ENCODE measurements around the gene DYNC1H1. TPM values are rescaled to one million over a fixed set of nuclear protein-coding genes. Genes with fewer than 3 reads are reported as not detected.

Gene DYNC1H1
- total RNA-seq, 2 donors from 2014 or later: 319 to 383 TPM

GRCh38 chr14:101929946-101930345 is 34.4 kb upstream of the DYNC1H1 start:
- Mint-ChIP-seq H3K27ac (peak overlapping the region; percentile 74), H3K27me3 (no peaks in the 10 kb centered on the region), H3K9me3 (no peaks in the 10 kb centered on the region), H3K4me3 (no peak overlapping the region), H3K36me3 (ENCODE audit: low read depth) (peaks cover 47% of the 10 kb centered on the region), H3K4me1 (no peaks in the 10 kb centered on the region)
- no peak for ATAC-seq (replicated peaks)

DNA sequence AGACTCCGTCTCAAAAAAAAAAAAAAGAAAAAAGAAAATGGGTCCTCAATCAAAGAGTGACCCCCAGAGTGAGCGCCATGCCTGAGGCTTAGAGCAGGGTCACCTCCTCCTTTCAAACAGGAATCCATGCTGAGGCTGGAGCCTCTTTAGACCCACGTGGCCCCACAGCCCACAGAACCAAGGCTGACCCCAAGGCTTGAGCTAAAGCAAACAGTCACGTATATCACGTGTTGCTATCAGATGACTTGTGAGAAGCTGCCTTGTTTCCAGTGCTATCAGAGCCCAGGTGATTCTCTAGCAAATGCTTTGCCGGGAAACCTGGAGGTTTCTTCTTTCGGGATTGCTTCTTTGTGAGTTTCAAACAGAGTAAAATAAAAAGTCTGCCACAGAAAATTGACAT is 31.7 kb upstream of the DYNC1H1 start:
- no peaks in the 10 kb centered on the region for H3K4me1 Mint-ChIP-seq
- no peaks in the 10 kb centered on the region for H3K9me3 Mint-ChIP-seq
- H3K4me3 Mint-ChIP-seq: no peak overlapping the region
- no peak overlapping the region for H3K27ac Mint-ChIP-seq
- peaks cover 20% of the 10 kb centered on the region for H3K36me3 Mint-ChIP-seq (ENCODE audit: low read depth)
- ATAC-seq (replicated peaks): no peak
- H3K27me3 Mint-ChIP-seq: no peaks in the 10 kb centered on the region

GRCh38 chr14:101933209-101933608 is 31.2 kb upstream of the DYNC1H1 start:
- Mint-ChIP-seq H3K4me3 (no peak overlapping the region), H3K27ac (no peak overlapping the region), H3K36me3 (ENCODE audit: low read depth) (peaks cover 15% of the 10 kb centered on the region), H3K27me3 (peaks cover under 1% of the 10 kb centered on the region), H3K9me3 (no peaks in the 10 kb centered on the region), H3K4me1 (no peaks in the 10 kb centered on the region)
- ATAC-seq (replicated peaks): no peak

DNA sequence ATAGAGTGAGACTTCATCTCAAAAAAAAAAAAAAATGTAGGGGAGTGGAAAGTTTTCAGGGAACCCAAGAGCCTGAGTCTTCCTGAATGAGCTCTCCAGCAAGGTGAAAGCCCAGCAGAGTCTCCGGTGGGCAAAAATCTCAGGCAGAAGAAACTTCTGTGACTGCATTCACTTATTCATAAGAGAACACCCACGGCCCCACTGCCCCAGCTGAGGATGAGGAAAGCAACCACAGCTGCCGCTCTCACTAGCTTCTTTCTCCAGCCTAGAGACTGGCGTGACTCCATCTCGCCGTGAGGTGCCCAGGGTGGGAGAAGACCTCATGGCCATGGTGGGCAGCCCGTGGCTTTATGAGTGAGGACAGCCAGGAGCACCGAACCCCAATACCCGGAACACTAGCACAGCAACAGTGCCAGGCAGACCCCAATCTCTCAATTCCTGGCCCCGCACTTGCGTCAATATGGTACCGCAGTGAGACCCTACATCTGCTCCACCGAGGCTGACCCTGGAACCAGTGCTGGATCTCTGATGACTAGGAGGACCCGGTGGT is 29.7 kb upstream of the DYNC1H1 start:
- Mint-ChIP-seq H3K27ac (no peak overlapping the region), H3K27me3 (peaks cover 8% of the 10 kb centered on the region), H3K36me3 (ENCODE audit: low read depth) (no peaks in the 10 kb centered on the region), H3K4me1 (no peaks in the 10 kb centered on the region), H3K4me3 (no peak overlapping the region), H3K9me3 (no peaks in the 10 kb centered on the region)
- ATAC-seq (replicated peaks): no peak

DNA sequence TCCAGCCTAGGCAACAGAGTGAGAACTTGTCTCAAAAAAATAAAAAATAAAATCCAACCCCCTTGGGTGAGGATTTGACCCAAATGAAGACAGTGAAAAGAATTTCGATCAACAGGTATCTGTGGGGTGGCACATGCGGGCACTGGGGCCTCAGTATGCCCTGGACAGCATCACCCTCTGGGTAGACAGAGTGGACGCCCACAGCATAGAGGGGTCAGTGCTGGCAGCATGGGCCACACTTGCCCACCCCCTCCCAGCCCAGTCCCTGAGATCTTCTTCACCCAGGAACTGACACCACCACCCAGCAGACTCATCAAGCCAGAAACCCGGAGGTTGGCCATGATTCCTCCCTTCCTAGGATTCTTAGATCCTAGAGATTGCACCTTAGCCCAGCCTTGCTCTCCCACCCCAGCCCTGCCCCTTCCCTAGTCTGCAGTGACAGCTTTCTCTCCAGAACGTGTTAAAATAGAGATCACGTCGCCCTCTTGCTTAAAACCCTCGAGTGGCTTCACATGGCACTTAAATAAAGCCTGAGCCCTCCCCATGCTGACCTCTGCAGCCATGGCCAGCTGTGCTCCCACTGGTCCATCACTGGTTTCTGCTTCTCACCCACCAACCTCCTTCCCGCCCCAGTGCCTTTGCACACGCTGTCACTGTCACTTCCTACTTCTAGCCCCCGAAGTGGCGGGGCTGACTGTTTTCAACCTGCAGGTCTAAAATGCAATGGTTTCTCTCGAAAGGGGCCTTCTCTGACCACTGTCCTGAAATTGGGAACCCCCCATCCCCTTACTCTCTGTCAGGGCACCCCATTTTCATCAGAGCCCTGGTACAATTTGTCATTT is 26.2 kb upstream of the DYNC1H1 start:
- no peaks in the 10 kb centered on the region for H3K4me1 Mint-ChIP-seq
- H3K4me3 Mint-ChIP-seq: no peak overlapping the region
- H3K27ac Mint-ChIP-seq: no peak overlapping the region
- H3K9me3 Mint-ChIP-seq: no peaks in the 10 kb centered on the region
- no peaks in the 10 kb centered on the region for H3K36me3 Mint-ChIP-seq (ENCODE audit: low read depth)
- peaks cover 12% of the 10 kb centered on the region for H3K27me3 Mint-ChIP-seq
- ATAC-seq (replicated peaks): no peak

DNA sequence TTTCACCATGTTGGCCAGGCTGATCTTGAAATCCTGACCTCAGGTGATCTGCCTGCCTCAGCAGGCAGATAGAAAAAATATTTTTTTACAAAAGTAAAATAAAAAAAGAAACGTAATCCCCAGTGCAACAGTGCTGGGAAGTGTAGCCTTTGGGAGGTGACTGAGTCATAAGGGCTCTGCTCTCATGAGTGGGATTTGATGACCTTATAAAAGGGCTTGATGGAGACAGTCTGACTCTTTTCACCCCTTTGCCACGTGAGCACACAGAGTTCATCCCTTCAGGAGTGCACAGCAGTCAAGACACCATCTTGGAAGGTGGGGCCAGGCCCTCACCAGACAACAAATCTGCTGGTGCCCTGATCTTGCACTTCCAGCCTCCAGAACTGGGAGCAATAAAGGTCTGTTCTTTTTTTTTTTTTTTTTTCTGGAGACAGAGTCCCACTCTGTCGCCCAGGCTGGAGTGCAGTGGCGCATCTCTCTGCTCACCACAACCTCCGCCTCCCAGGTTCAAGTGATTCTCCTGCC is 24.7 kb upstream of the DYNC1H1 start:
- no peaks in the 10 kb centered on the region for H3K9me3 Mint-ChIP-seq
- peaks cover 20% of the 10 kb centered on the region for H3K27me3 Mint-ChIP-seq
- H3K36me3 Mint-ChIP-seq (ENCODE audit: low read depth): no peaks in the 10 kb centered on the region
- ATAC-seq (replicated peaks): no peak
- H3K4me1 Mint-ChIP-seq: no peaks in the 10 kb centered on the region
- H3K4me3 Mint-ChIP-seq: no peak overlapping the region
- no peak overlapping the region for H3K27ac Mint-ChIP-seq

DNA sequence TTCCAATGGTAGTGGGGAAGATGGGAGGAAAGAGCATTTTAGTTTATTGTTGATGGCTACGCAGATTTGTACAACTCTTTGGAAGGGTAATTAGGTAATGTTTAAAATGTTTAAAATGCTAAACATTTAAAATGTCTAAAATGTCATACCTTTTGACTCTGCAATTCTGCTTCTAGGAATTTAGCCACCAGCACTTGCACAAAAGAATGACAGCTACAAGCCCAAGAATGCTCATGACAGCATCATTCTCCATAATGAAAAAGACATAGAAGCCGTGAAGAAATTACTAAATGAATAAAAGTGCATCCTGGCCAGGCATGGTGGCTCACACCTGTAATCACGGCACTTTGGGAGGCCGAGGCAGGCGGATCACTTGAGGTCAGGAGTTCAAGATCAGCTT is 19.9 kb upstream of the DYNC1H1 start:
- Mint-ChIP-seq H3K9me3 (no peaks in the 10 kb centered on the region), H3K4me1 (peaks cover 5% of the 10 kb centered on the region), H3K36me3 (ENCODE audit: low read depth) (peaks cover 6% of the 10 kb centered on the region), H3K4me3 (no peak overlapping the region), H3K27ac (no peak overlapping the region), H3K27me3 (peaks cover 21% of the 10 kb centered on the region)
- no peak for ATAC-seq (replicated peaks)

DNA sequence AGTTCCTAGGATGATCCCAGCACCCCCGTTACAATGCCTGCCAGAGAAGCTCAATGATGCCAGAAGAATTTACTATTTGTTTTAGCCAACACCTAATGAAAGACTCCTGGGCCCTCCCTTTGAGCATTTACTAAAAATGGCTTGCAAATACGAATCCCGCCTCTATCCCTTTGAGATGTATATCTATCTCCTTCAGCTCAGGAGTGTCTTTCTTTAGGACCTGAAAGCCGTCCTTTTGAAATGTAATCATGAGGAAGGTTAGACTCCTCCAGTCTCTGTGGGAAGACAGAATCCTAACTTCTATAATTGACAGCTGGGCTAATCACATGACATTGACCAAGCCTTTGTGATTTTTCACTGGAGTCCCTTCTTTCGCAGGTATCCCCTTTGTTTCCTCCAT is 19.2 kb upstream of the DYNC1H1 start:
- H3K4me3 Mint-ChIP-seq: no peak overlapping the region
- H3K36me3 Mint-ChIP-seq (ENCODE audit: low read depth): peaks cover 6% of the 10 kb centered on the region
- H3K4me1 Mint-ChIP-seq: peaks cover 5% of the 10 kb centered on the region
- no peak overlapping the region for H3K27ac Mint-ChIP-seq
- ATAC-seq (replicated peaks): no peak
- H3K9me3 Mint-ChIP-seq: no peaks in the 10 kb centered on the region
- H3K27me3 Mint-ChIP-seq: peaks cover 21% of the 10 kb centered on the region

GRCh38 chr14:101947577-101947903 is 16.8 kb upstream of the DYNC1H1 start:
- no peak for ATAC-seq (replicated peaks)
- H3K27me3 Mint-ChIP-seq: peaks cover 17% of the 10 kb centered on the region
- H3K27ac Mint-ChIP-seq: peak overlapping the region; percentile 99
- H3K4me1 Mint-ChIP-seq: peaks cover 5% of the 10 kb centered on the region
- no peaks in the 10 kb centered on the region for H3K9me3 Mint-ChIP-seq
- H3K4me3 Mint-ChIP-seq: peak overlapping the region; percentile 97
- peaks cover 6% of the 10 kb centered on the region for H3K36me3 Mint-ChIP-seq (ENCODE audit: low read depth)

GRCh38 chr14:101947904-101948665 is 16.3 kb upstream of the DYNC1H1 start:
- Mint-ChIP-seq H3K36me3 (ENCODE audit: low read depth) (peaks cover 6% of the 10 kb centered on the region), H3K27me3 (peaks cover 17% of the 10 kb centered on the region), H3K27ac (peak overlapping the region; percentile 99), H3K4me3 (peak overlapping the region; percentile 97), H3K9me3 (no peaks in the 10 kb centered on the region), H3K4me1 (peaks cover 5% of the 10 kb centered on the region)
- ATAC-seq (replicated peaks): peak; percentile 98

DNA sequence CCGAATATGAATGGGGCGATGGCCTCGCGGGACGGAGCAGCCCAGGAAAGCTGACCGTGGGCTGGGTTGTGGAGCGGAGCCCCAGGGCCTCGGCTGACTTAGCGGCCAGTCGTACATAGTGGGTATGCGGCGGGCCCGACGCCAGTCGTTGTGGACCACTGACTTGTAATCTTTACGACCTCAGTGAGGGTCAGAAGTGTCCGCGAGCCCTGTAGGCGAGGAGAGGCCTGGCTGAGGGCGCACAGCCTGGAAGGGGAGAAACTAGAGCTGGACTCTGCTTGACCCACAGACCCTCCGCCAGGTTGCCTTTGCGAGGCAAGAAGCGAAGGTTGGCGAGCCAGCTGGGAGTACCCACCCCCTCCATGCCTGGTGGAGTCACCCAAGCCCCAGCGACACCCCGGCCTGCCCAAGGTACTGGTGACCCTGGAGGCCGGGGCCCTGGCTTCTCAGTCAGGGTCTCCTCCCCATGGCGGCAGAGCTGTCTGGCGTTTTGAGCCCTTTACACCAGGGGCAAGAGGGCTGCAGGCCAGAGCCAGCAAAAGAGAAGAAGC is 15.6 kb upstream of the DYNC1H1 start:
- no peak for ATAC-seq (replicated peaks)
- H3K9me3 Mint-ChIP-seq: no peaks in the 10 kb centered on the region
- H3K27me3 Mint-ChIP-seq: peaks cover 14% of the 10 kb centered on the region
- peaks cover 5% of the 10 kb centered on the region for H3K4me1 Mint-ChIP-seq
- H3K36me3 Mint-ChIP-seq (ENCODE audit: low read depth): peaks cover 6% of the 10 kb centered on the region
- peak overlapping the region; percentile 97 for H3K4me3 Mint-ChIP-seq
- peak overlapping the region; percentile 99 for H3K27ac Mint-ChIP-seq

DNA sequence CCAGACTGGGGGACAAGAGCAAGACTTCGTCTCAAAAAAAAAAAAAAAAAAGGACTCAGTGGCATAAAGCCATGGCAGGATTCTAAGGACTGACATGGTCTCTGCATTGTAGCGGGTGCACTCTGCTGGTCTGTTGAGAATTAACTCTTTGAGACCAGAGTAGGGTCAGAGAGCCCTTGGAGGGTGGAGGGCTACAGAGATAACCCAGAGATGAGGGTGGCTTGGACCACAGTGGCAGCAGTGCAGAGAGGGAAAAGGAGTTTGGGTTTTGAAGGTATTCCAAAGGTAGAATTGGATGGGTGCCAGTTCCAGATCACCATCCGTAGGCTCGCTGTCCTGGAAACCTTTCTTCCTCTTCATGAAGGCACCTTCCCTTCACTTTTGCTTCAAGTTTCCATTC is 14.3 kb upstream of the DYNC1H1 start:
- Mint-ChIP-seq H3K4me1 (peaks cover 5% of the 10 kb centered on the region), H3K36me3 (ENCODE audit: low read depth) (peaks cover 6% of the 10 kb centered on the region), H3K4me3 (peak overlapping the region; percentile 97), H3K27ac (no peak overlapping the region), H3K9me3 (no peaks in the 10 kb centered on the region), H3K27me3 (peaks cover 7% of the 10 kb centered on the region)
- no peak for ATAC-seq (replicated peaks)

DNA sequence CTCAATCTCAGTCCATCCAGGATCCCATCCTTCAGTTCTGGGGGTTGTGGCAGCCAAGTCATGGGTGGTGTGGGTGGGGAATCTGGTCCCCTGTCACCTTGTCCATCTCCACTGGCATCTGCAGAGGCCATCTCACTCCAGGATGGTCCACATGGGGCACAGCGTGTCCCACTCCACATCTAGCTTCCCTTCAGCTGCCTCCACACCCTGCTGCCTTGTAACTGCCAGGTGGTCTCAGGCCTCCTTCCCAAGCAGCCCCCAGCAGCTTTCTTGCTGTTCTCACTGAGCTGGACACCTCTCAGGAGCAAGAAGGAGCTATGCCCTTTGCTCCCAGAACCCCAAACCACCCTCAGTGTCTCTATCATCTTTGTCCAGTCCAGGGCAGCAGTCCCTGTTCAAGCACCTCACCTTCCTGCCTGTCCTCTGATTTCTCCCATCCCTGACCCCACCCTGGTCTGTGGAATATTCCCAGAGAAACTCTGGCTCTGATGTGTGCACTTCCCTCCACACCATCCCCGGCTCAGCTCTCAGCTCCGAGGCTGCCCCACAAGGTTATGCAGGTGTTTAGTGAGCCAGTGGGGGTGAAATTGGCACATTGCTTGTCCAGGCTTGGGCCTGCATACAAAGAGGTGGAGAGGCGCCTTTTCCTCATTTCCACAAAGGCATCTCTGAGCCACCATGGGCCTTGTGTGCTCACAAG is 13.7 kb upstream of the DYNC1H1 start:
- Mint-ChIP-seq H3K27me3 (peaks cover 3% of the 10 kb centered on the region), H3K36me3 (ENCODE audit: low read depth) (peaks cover 6% of the 10 kb centered on the region), H3K4me1 (peaks cover 5% of the 10 kb centered on the region), H3K9me3 (no peaks in the 10 kb centered on the region), H3K27ac (peak overlapping the region; percentile 33), H3K4me3 (no peak overlapping the region)
- ATAC-seq (replicated peaks): no peak

DNA sequence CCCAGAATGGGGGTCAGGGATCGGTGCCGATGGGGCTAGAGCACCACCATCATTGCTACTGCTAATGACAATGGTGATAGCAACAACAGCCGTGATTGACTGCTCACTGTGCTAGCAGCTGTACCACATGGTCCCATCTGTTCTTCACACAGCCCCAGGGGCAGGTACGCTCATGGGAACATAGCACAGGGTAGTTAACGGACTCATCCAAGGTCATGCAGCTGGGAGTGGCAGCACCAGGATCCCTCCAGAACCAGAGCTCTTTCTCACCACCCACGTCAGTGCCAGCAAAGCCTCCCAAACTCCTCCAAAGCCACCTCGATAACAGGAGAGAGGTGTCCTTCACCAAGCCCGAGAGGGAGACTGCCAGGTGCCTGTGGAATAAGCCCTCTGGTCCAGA is 11.2 kb upstream of the DYNC1H1 start:
- Mint-ChIP-seq H3K27ac (no peak overlapping the region), H3K4me1 (peaks cover 5% of the 10 kb centered on the region), H3K36me3 (ENCODE audit: low read depth) (peaks cover 4% of the 10 kb centered on the region), H3K9me3 (no peaks in the 10 kb centered on the region), H3K27me3 (no peaks in the 10 kb centered on the region), H3K4me3 (no peak overlapping the region)
- ATAC-seq (replicated peaks): no peak
